Measurements from ENCODE around the gene TMEM269. TPM values are rescaled to one million over a fixed set of nuclear protein-coding genes. Genes with fewer than 3 reads are reported as not detected.

TMEM269 gene
- total RNA-seq, 1 donor from 2014 or later, result 0.52 TPM

DNA sequence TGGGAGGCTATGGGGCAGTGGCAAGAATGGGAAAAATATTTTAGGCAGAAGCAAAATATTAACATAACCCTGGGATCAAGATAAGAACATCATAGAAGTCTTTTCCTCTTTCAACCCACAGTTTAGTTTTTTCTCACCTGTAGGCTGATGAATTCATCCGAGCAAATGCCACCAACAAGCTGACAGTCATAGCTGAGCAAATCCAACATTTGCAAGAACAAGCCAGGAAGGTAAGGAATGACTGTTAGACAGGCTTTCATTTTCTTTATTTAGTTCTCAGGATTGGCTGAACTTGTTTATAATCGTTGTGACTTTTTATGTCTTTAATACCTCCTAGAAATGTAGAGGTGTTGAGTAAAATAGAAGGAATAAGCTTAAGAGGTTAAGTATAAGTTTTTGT is 11.4 kb upstream of the TMEM269 start:
- Histone ChIP-seq H3K4me3 (ENCODE audit: low read length in 3 of 3) (no peak overlapping the region), H3K9ac (ENCODE audit: low read depth in 1 of 3, low read length in 3 of 3) (no peak overlapping the region), H3K36me3 (ENCODE audit: control insufficient read depth in 3 of 3, insufficient read depth in 3 of 3, low read length in 3 of 3) (peaks cover 21 to 40% (median 36%) of the 10 kb centered on the region in 3 donors), H3K9me3 (ENCODE audit: control insufficient read depth in 3 of 3, low read length in 3 of 3) (no peaks in the 10 kb centered on the region), H3K27ac (ENCODE audit: low read depth, low read length) (no peak overlapping the region), H3K27me3 (ENCODE audit: control insufficient read depth in 3 of 3, insufficient read depth in 3 of 3, low read length in 3 of 3) (no peaks in the 10 kb centered on the region), H3K4me1 (ENCODE audit: control insufficient read depth in 3 of 3, insufficient read depth in 3 of 3, low read length in 3 of 3) (peaks cover 0 to 2% (median 0%) of the 10 kb centered on the region in 3 donors)

DNA sequence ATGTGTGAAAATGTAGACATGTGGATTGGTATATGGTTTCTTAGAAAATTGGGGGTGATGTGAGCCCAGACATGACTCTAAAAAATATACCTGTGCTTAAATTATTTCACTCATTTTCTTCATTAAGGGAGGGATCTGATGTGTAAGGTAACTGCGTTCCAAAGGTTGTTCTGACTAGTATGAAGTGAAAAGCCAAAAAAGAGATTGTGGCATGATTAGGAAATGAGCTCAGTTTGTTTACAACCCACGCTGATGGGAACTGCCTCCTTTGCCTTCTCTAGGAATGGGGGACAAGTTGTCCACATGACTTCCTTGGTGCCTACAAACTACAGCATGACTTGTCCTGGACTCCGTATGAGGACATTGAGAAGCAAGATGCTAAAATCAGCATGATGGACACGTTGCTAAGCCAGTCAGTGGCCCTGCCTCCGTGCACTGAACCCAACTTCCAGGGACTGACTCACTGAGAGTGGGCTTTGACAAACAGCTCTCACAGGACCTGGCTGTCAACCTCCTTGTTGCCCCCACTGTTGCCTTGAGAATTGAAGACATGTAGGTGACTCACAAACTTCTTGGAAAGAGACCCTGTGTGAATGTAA is 9.8 kb upstream of the TMEM269 start:
- Histone ChIP-seq H3K4me1 (ENCODE audit: control insufficient read depth in 3 of 3, insufficient read depth in 3 of 3, low read length in 3 of 3) (no peaks in the 10 kb centered on the region), H3K4me3 (ENCODE audit: low read length in 3 of 3) (no peak overlapping the region), H3K27ac (ENCODE audit: low read depth, low read length) (no peak overlapping the region), H3K9ac (ENCODE audit: low read depth in 1 of 3, low read length in 3 of 3) (no peak overlapping the region), H3K9me3 (ENCODE audit: control insufficient read depth in 3 of 3, low read length in 3 of 3) (no peaks in the 10 kb centered on the region), H3K36me3 (ENCODE audit: control insufficient read depth in 3 of 3, insufficient read depth in 3 of 3, low read length in 3 of 3) (peaks cover 21 to 48% (median 43%) of the 10 kb centered on the region in 3 donors), H3K27me3 (ENCODE audit: control insufficient read depth in 3 of 3, insufficient read depth in 3 of 3, low read length in 3 of 3) (no peaks in the 10 kb centered on the region)

DNA sequence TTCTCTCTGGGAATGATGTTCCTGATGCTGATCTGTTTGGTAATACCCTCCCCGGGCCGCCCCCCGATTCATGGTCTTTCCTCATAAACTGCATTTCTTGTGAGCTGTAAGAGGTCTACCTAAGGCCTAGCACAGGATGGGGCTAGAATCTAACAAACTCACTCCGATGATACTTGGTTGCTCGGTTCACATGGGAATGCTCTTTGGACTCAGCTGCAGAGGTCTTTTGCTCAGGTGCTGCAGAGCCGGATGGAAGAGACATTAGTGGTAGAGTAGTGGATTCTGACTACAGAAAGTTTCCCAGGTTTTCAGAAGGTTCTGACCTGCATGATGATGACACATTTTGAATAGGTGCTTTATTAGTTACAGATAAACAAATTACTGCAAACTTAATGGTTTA is 8.3 kb upstream of the TMEM269 start:
- Histone ChIP-seq H3K4me3 (ENCODE audit: low read length in 3 of 3) (no peak overlapping the region), H3K4me1 (ENCODE audit: control insufficient read depth in 3 of 3, insufficient read depth in 3 of 3, low read length in 3 of 3) (no peaks in the 10 kb centered on the region), H3K36me3 (ENCODE audit: control insufficient read depth in 3 of 3, insufficient read depth in 3 of 3, low read length in 3 of 3) (peaks cover 23 to 49% (median 47%) of the 10 kb centered on the region in 3 donors), H3K9ac (ENCODE audit: low read depth in 1 of 3, low read length in 3 of 3) (no peak overlapping the region), H3K27ac (ENCODE audit: low read depth, low read length) (no peak overlapping the region), H3K9me3 (ENCODE audit: control insufficient read depth in 3 of 3, low read length in 3 of 3) (no peaks in the 10 kb centered on the region), H3K27me3 (ENCODE audit: control insufficient read depth in 3 of 3, insufficient read depth in 3 of 3, low read length in 3 of 3) (no peaks in the 10 kb centered on the region)

DNA sequence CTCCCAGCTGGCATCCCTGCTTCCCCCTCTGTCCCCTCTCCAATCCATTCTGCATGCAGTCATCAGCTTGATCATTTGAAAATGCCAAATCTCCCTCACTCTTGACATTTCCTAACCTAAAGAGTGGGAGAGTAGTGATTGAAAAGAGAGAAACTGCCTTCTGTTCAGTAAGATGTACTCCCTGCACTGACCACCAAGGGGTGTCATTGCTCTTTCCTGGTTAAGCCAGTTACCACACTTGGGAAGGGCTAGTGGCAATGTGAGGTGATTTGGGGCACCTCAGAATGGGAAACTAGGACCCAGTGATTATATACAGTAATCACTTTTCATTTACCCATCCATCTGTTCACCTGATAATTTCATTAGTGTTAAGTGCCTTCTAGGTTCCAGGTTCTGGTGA is 6.9 kb upstream of the TMEM269 start:
- H3K9ac ChIP-seq (ENCODE audit: low read depth in 1 of 3, low read length in 3 of 3), result no peak overlapping the region
- peaks cover 26 to 50% (median 49%) of the 10 kb centered on the region in 3 donors for H3K36me3 ChIP-seq (ENCODE audit: control insufficient read depth in 3 of 3, insufficient read depth in 3 of 3, low read length in 3 of 3)
- no peak overlapping the region for H3K27ac ChIP-seq (ENCODE audit: low read depth, low read length)
- H3K4me3 ChIP-seq (ENCODE audit: low read length in 3 of 3), result no peak overlapping the region
- no peaks in the 10 kb centered on the region for H3K9me3 ChIP-seq (ENCODE audit: control insufficient read depth in 3 of 3, low read length in 3 of 3)
- no peaks in the 10 kb centered on the region for H3K27me3 ChIP-seq (ENCODE audit: control insufficient read depth in 3 of 3, insufficient read depth in 3 of 3, low read length in 3 of 3)
- no peaks in the 10 kb centered on the region for H3K4me1 ChIP-seq (ENCODE audit: control insufficient read depth in 3 of 3, insufficient read depth in 3 of 3, low read length in 3 of 3)

DNA sequence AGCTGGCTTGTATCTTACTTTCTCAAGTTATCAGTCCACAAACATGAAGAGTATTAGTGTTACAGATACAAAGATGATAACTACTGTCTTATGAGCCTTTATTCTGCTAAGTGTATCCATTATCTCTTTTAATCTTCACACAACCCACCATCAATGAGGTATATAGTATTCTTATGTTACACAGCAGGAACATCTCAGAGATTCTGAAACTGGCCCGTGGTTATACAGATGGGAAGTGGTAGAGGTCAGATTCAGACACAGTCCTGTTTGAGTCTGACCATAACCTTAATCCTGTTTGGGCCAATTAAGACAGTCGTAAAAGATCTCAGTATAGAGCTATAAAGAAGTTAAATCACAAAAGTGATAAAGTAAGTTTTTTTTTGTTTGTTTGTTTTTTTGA is 5.1 kb upstream of the TMEM269 start:
- Histone ChIP-seq H3K27ac (ENCODE audit: low read depth, low read length) (no peak overlapping the region), H3K9ac (ENCODE audit: low read depth in 1 of 3, low read length in 3 of 3) (no peak overlapping the region), H3K4me1 (ENCODE audit: control insufficient read depth in 3 of 3, insufficient read depth in 3 of 3, low read length in 3 of 3) (peaks cover 0 to under 1% (median under 1%) of the 10 kb centered on the region in 3 donors), H3K9me3 (ENCODE audit: control insufficient read depth in 3 of 3, low read length in 3 of 3) (no peaks in the 10 kb centered on the region), H3K27me3 (ENCODE audit: control insufficient read depth in 3 of 3, insufficient read depth in 3 of 3, low read length in 3 of 3) (no peaks in the 10 kb centered on the region), H3K4me3 (ENCODE audit: low read length in 3 of 3) (no peak overlapping the region), H3K36me3 (ENCODE audit: control insufficient read depth in 3 of 3, insufficient read depth in 3 of 3, low read length in 3 of 3) (peaks cover 20 to 43% (median 41%) of the 10 kb centered on the region in 3 donors)

DNA sequence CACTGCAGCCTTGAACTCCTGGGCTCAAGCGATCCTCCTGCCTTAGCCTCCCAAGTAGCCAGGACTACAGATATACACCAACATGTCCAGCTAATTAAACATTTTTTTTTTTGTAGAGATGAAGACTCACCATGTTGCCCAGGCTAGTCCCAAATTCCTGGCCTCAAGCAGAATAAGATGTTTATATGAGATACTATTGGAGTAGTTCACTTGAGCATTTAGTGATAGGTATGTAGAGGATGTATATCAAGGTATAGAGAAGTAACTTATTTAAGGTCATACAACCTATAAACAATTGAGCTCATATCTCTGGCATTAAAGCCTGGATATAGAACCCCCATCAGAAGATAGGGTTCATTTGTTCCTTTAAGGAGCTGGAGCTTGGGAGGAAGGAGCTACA is 4.6 kb upstream of the TMEM269 start:
- H3K36me3 ChIP-seq (ENCODE audit: control insufficient read depth in 3 of 3, insufficient read depth in 3 of 3, low read length in 3 of 3), result peaks cover 17 to 39% (median 37%) of the 10 kb centered on the region in 3 donors
- H3K4me1 ChIP-seq (ENCODE audit: control insufficient read depth in 3 of 3, insufficient read depth in 3 of 3, low read length in 3 of 3), result peaks cover 4 to 5% (median 5%) of the 10 kb centered on the region in 3 donors
- no peak overlapping the region for H3K27ac ChIP-seq (ENCODE audit: low read depth, low read length)
- peaks cover 0 to 4% (median 0%) of the 10 kb centered on the region in 3 donors for H3K27me3 ChIP-seq (ENCODE audit: control insufficient read depth in 3 of 3, insufficient read depth in 3 of 3, low read length in 3 of 3)
- no peak overlapping the region for H3K4me3 ChIP-seq (ENCODE audit: low read length in 3 of 3)
- H3K9ac ChIP-seq (ENCODE audit: low read depth in 1 of 3, low read length in 3 of 3), result no peak overlapping the region
- no peaks in the 10 kb centered on the region for H3K9me3 ChIP-seq (ENCODE audit: control insufficient read depth in 3 of 3, low read length in 3 of 3)

DNA sequence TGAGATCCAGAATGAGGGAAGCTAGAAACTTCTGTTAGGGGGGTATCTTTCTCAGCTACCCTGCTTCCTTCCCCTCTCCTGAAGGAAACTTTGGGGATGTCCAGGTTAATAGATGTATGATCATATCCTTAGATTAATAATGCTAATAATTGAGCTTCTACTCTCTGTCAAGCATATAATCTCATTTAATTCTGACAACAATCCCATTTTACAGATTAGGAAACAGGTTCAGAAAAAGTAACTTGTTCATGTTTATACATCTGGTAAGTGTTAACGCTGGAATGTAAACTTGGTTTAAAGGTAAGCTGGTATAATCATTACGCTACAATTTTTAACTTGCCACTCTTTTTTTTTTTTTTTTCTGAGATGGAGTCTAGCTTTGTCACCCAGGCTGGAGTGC is 1.7 kb upstream of the TMEM269 start:
- Histone ChIP-seq H3K4me1 (ENCODE audit: control insufficient read depth in 3 of 3, insufficient read depth in 3 of 3, low read length in 3 of 3) (peaks cover 9 to 16% (median 12%) of the 10 kb centered on the region in 3 donors), H3K27ac (ENCODE audit: low read depth, low read length) (no peak overlapping the region), H3K4me3 (ENCODE audit: low read length in 3 of 3) (no peak overlapping the region), H3K9me3 (ENCODE audit: control insufficient read depth in 3 of 3, low read length in 3 of 3) (no peaks in the 10 kb centered on the region), H3K9ac (ENCODE audit: low read depth in 1 of 3, low read length in 3 of 3) (no peak overlapping the region), H3K27me3 (ENCODE audit: control insufficient read depth in 3 of 3, insufficient read depth in 3 of 3, low read length in 3 of 3) (peaks cover 0 to 15% (median 0%) of the 10 kb centered on the region in 3 donors), H3K36me3 (ENCODE audit: control insufficient read depth in 3 of 3, insufficient read depth in 3 of 3, low read length in 3 of 3) (peaks cover 4 to 13% (median 10%) of the 10 kb centered on the region in 3 donors)

DNA sequence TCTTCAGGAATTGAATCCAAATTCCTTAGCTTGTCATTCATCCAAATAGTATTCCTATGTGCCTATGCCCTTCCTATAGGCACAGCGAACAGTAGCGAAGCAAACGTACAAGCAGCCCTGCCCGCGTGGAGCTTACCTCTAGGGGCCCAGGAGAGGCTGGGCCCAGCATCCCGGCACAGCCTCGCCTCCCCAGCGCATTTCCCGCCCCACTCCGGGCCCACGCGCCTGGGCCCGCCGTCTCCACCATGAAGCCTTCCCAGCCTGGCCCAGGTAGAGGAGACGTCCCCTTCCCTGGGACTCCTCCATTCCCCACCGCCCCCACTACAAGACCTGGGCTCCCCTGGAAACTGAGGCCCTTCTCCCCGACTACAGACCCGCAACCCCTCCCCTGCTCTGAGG is 245 bp upstream of the TMEM269 start:
- Histone ChIP-seq H3K9me3 (ENCODE audit: control insufficient read depth in 3 of 3, low read length in 3 of 3) (no peaks in the 10 kb centered on the region), H3K4me3 (ENCODE audit: low read length in 3 of 3) (peak overlapping the region in 1 of 3 donors; percentile 66), H3K9ac (ENCODE audit: low read depth in 1 of 3, low read length in 3 of 3) (no peak overlapping the region), H3K27me3 (ENCODE audit: control insufficient read depth in 3 of 3, insufficient read depth in 3 of 3, low read length in 3 of 3) (peaks cover 0 to 15% (median 0%) of the 10 kb centered on the region in 3 donors), H3K36me3 (ENCODE audit: control insufficient read depth in 3 of 3, insufficient read depth in 3 of 3, low read length in 3 of 3) (peaks cover 4 to 10% (median 6%) of the 10 kb centered on the region in 3 donors), H3K27ac (ENCODE audit: low read depth, low read length) (no peak overlapping the region), H3K4me1 (ENCODE audit: control insufficient read depth in 3 of 3, insufficient read depth in 3 of 3, low read length in 3 of 3) (peaks cover 9 to 16% (median 12%) of the 10 kb centered on the region in 3 donors)

DNA sequence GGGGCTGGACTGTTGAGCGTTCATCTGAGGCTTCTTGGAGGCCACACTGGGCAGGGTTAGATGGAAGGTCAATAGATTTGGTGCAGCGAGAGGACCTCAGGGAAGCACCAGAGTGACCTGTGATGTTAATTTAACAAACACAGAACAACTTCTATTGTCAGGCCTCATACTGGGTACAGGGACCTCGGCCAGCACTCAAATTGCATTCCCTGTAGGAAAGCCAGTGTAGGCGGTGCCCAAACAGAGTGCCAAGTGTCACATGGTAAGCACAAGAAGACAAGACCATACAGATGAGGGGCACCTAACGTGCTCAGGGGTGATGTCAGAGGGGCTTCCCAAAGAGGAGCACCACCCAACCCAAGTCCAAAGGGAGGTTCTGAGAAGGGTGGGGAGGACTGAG is 1.3 kb downstream of the TMEM269 start:
- Histone ChIP-seq H3K36me3 (ENCODE audit: control insufficient read depth in 3 of 3, insufficient read depth in 3 of 3, low read length in 3 of 3) (peaks cover 0 to 3% (median 3%) of the 10 kb centered on the region in 3 donors), H3K4me3 (ENCODE audit: low read length in 3 of 3) (no peak overlapping the region), H3K27ac (ENCODE audit: low read depth, low read length) (no peak overlapping the region), H3K9me3 (ENCODE audit: control insufficient read depth in 3 of 3, low read length in 3 of 3) (no peaks in the 10 kb centered on the region), H3K4me1 (ENCODE audit: control insufficient read depth in 3 of 3, insufficient read depth in 3 of 3, low read length in 3 of 3) (peaks cover 9 to 16% (median 12%) of the 10 kb centered on the region in 3 donors), H3K27me3 (ENCODE audit: control insufficient read depth in 3 of 3, insufficient read depth in 3 of 3, low read length in 3 of 3) (peaks cover 0 to 15% (median 0%) of the 10 kb centered on the region in 3 donors), H3K9ac (ENCODE audit: low read depth in 1 of 3, low read length in 3 of 3) (no peak overlapping the region)

DNA sequence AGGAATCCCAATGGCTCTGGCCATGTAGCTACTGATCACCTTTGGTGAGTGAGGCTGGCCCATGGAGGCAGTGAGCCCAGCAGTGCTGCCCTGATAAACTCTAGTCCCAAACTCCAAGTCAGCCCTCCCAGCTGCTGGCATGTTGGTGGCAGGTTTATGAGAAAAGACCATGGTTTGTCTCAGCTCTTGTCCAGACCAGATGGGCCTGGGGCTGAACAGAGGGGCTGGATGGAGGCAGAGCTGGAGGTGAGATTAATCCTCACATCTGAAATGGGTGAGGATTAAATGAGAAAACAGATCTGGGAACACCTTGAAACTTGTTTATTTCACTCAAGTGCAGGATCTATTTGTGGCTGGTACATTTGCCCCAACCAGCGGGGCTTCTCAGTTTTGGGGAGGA is 3.2 kb downstream of the TMEM269 start:
- Histone ChIP-seq H3K36me3 (ENCODE audit: control insufficient read depth in 3 of 3, insufficient read depth in 3 of 3, low read length in 3 of 3) (no peaks in the 10 kb centered on the region), H3K4me3 (ENCODE audit: low read length in 3 of 3) (no peak overlapping the region), H3K27ac (ENCODE audit: low read depth, low read length) (no peak overlapping the region), H3K9me3 (ENCODE audit: control insufficient read depth in 3 of 3, low read length in 3 of 3) (no peaks in the 10 kb centered on the region), H3K4me1 (ENCODE audit: control insufficient read depth in 3 of 3, insufficient read depth in 3 of 3, low read length in 3 of 3) (peaks cover 9 to 16% (median 12%) of the 10 kb centered on the region in 3 donors), H3K27me3 (ENCODE audit: control insufficient read depth in 3 of 3, insufficient read depth in 3 of 3, low read length in 3 of 3) (peaks cover 0 to 15% (median 0%) of the 10 kb centered on the region in 3 donors), H3K9ac (ENCODE audit: low read depth in 1 of 3, low read length in 3 of 3) (no peak overlapping the region)
